SJCRH30 (cell line): ENCODE results near the gene C17orf75. TPM values are rescaled to one million over a fixed set of nuclear protein-coding genes. Genes with fewer than 3 reads are reported as not detected.
A peak's percentile ranks its signal among the peaks of the same experiment; 100 is the strongest.
"Not testable (repeated sequence)": the region's sequence is repeated elsewhere in the genome, so short reads cannot be mapped to it uniquely, and the experiment has no call there.

Experiments
- DNase-seq, 2 experiments: peaks; one replicate each; pipeline ENCODE4 v3.0.0-alpha.2; 2015 to 2020
- H3K27ac ChIP-seq: fragments of 250-450 bp; sonication (Bioruptor Pico); 2 replicates; pipeline ENCODE4 v1.5.1; 2020; ENCODE audit warnings: mild to moderate bottlenecking, moderate library complexity
- H3K27me3 ChIP-seq: fragments of 250-450 bp; sonication (Bioruptor Pico); 2 replicates; pipeline ENCODE4 v1.5.1; 2020; ENCODE audit warnings: mild to moderate bottlenecking, moderate library complexity
- H3K36me3 ChIP-seq: fragments of 250-450 bp; sonication (Bioruptor Pico); 2 replicates; pipeline ENCODE4 v1.5.1; 2020; ENCODE audit warnings: mild to moderate bottlenecking, moderate library complexity
- H3K4me1 ChIP-seq: fragments of 250-450 bp; sonication (Bioruptor Pico); 2 replicates; pipeline ENCODE4 v1.5.1; 2020; ENCODE audit warnings: mild to moderate bottlenecking, moderate library complexity
- H3K4me3 ChIP-seq: fragments of 250-450 bp; sonication (Bioruptor Pico); 2 replicates; pipeline ENCODE4 v1.5.1; 2020; ENCODE audit warnings: mild to moderate bottlenecking, moderate library complexity
- H3K9me3 ChIP-seq: fragments of 250-450 bp; sonication (Bioruptor Pico); replicated peaks from 2 replicates; pipeline ENCODE4 v1.5.1; 2020; ENCODE audit warnings: mild to moderate bottlenecking, moderate library complexity
- total RNA-seq: library from RNA; depleted of rRNA; stranded (reverse); fragments of >200 nt; shearing (Covaris generic); gene quantifications from 2 replicates; pipeline ENCODE4 v1.2.3, GENCODE V29; 2014

The C17orf75 gene
- total RNA-seq, 1 experiment from 2014 or later, result 39.8 TPM

- H3K36me3 ChIP-seq, result peaks cover 63% of the 10 kb centered on the region
- not testable (repeated sequence) for H3K27me3 ChIP-seq, H3K9me3 ChIP-seq, DNase-seq, H3K27ac ChIP-seq, H3K4me3 ChIP-seq
- H3K4me1 ChIP-seq, result peaks cover 11% of the 10 kb centered on the region
These were observed 10.8 kb upstream of the C17orf75 start for GRCh38 chr17:32352734-32353133.

DNA sequence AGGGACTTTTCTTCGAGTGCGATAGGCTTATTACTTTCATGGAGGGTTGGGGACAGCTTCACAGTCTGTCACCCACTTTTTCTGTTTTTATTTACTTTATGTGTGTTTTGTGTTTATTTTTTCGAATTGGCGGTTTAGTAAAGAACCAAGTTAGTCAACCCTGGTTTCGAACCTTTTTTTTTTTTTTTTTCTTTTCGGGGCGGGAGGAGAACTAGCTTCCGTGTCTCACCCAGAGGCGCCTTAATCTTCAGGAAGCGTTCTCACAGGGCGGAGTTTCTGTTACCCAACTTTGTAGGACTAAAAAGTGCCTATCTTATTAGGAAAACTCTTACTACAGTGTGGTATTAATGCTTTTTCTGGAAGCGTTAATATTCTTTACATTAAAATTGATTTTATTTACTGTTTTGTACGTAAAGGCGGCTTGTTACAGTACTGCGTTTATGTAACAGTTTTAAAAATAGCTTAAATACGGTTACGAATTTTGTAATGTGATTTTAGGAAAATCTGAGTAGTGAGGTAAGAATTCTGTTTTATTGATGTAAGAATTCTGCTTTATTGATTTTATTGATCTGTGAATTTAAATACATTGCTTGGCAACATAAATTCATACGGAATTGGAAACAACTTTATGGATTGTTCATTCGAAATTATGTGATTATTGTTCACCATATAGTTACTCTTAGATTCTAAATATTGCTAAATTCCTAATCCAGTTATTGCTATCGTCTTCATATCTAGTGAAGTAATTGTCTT is 8.9 kb upstream of the C17orf75 start:
- Histone ChIP-seq H3K4me1 (peaks cover 11% of the 10 kb centered on the region), H3K27ac (peak overlapping the region; percentile 95), H3K27me3 (no peaks in the 10 kb centered on the region), H3K9me3 (no peaks in the 10 kb centered on the region), H3K36me3 (peaks cover 48% of the 10 kb centered on the region), H3K4me3 (peak overlapping the region; percentile 89)
- DNase-seq, result peak; percentile 27 to 64

DNA sequence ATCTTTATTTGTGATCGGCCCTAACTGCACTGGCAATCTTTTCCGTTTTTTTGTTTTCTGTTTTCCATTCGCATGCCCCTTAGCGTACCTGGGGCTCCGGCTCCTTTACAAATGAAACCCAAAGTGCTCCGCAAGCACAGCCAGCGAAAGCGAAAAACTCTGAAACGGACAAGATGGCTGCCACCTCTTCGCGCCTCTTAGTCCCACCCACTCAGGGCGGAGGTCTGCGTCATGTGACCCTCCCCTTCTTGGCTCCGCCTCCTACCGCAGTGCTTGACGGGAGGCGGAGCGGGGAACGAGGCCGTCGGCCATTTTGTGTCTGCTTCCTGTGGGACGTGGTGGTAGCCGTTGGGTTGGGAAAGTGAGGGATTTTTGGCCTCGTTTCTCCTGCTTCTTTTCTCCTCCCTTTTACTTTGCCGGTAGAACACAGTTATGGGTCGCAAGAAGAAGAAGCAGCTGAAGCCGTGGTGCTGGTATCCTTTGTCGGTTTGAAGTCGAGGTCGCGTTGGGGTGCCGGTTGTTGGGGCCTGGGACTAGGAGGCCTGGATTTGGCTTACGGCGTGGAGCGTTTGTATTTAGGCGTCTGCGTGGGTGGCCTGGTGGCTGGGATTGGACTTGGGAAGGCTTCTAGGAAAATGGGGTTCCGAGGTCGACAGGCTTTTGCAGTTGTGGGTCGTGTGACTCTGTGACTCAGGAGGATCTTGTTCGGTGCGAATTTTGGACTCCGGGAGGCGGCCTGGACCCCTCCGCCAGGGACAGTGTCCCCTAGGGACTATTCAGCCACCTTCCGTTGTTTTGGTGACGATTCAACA is 8.1 kb upstream of the C17orf75 start, which contains the start of gene ZNF207:
Gene ZNF207 (plus strand): TSS at position 304 of the 812 bp plus-strand sequence. CDS start 129 bp downstream, at position 433.
- peaks cover 40% of the 10 kb centered on the region for H3K36me3 ChIP-seq
- no peaks in the 10 kb centered on the region for H3K27me3 ChIP-seq
- H3K9me3 ChIP-seq, result no peaks in the 10 kb centered on the region
- DNase-seq, result peak; percentile 98 to 99
- H3K4me1 ChIP-seq, result peaks cover 11% of the 10 kb centered on the region
- H3K27ac ChIP-seq, result peak within 1 kb of the TSS; percentile 95
- H3K4me3 ChIP-seq, result peak within 1 kb of the TSS; percentile 89

DNA sequence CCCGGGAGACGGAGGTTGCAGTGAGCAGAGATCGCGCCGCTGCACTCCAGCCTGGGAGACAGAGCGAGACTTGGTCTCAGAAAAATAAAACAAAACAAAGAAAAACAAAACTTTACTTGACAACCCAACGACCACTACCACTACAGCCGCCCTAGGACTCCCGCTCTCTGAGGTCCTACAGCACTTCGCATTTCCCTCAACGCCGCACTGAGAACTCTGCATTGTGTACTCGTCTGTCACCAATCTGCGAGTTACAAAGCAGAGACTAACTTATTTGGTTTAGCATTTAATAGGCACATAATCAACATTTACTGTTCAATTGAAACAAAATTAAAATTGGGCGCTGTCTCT is 7.5 kb upstream of the C17orf75 start:
- peaks cover 11% of the 10 kb centered on the region for H3K4me1 ChIP-seq
- no peaks in the 10 kb centered on the region for H3K9me3 ChIP-seq
- H3K27me3 ChIP-seq, result no peaks in the 10 kb centered on the region
- H3K27ac ChIP-seq, result peak overlapping the region; percentile 95
- DNase-seq, result peak in 1 of 2 experiments; percentile 21
- H3K4me3 ChIP-seq, result peak overlapping the region; percentile 89
- peaks cover 34% of the 10 kb centered on the region for H3K36me3 ChIP-seq

DNA sequence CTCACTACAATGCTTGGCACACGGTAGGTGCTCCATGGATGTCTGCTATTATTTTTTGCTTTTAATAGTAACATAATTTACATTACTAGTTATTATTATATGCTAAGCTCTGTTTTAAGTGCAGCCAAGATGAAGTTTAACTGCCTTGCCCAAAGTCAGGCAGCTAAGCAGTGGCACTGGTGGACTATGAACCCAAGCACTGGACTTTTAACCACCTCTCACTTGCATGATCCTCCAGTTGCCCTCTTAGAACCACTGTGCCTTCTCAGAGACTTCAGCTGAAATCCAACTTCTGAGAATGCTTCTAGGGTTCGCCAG is 6.5 kb upstream of the C17orf75 start:
- no peak overlapping the region for H3K27ac ChIP-seq
- no peaks in the 10 kb centered on the region for H3K9me3 ChIP-seq
- H3K27me3 ChIP-seq, result no peaks in the 10 kb centered on the region
- H3K36me3 ChIP-seq, result peaks cover 26% of the 10 kb centered on the region
- DNase-seq, result no peak
- H3K4me3 ChIP-seq, result no peak overlapping the region
- H3K4me1 ChIP-seq, result peaks cover 11% of the 10 kb centered on the region

- no peak overlapping the region for H3K27ac ChIP-seq
These were observed 4.1 kb upstream of the C17orf75 start for GRCh38 chr17:32345951-32346600.

DNA sequence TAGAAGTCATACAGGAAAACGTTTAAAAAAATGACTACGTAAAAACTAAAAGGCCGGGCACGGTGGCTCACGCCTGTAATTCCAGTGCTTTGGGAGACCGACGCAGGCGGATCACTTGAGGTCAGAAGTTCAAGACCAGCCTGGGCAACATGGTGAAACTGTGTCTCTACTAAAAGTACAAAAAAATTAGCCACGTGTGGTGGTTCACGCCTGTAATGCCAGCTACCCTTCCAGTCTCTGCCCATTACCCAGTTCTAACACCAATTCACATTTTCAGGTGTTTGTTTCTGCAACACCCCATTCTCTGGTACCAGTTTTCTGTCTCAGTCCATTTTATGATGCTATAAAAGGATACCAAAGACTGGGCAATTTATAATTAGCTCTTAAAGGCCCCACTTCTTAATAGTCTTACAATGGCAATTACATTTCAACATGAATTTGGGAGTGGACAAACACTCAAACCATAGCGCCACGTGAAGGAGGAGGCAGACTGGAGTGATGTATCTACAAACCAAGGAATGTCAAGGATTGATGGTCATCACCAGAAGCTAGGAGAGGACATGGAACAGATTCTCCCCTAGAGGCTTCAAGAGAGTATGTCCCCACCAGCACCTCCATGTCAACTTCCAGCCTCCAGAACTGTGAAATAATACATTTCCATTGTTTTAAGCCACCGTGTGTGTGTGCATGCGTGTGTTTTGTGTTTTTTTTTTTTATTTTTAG is 791 bp upstream of the C17orf75 start:
- H3K4me3 ChIP-seq, result peak overlapping the region; percentile 64

More at GRCh38 chr17:32345951-32346600, 4.1 kb upstream of the C17orf75 start:
- Histone ChIP-seq H3K4me1 (peaks cover 5% of the 10 kb centered on the region; the same call in 1 of the 2 replicates), H3K9me3 (no peaks in the 10 kb centered on the region), H3K4me3 (no peak overlapping the region), H3K27me3 (no peaks in the 10 kb centered on the region), H3K36me3 (peaks cover 5% of the 10 kb centered on the region)
- DNase-seq, result no peak

DNA sequence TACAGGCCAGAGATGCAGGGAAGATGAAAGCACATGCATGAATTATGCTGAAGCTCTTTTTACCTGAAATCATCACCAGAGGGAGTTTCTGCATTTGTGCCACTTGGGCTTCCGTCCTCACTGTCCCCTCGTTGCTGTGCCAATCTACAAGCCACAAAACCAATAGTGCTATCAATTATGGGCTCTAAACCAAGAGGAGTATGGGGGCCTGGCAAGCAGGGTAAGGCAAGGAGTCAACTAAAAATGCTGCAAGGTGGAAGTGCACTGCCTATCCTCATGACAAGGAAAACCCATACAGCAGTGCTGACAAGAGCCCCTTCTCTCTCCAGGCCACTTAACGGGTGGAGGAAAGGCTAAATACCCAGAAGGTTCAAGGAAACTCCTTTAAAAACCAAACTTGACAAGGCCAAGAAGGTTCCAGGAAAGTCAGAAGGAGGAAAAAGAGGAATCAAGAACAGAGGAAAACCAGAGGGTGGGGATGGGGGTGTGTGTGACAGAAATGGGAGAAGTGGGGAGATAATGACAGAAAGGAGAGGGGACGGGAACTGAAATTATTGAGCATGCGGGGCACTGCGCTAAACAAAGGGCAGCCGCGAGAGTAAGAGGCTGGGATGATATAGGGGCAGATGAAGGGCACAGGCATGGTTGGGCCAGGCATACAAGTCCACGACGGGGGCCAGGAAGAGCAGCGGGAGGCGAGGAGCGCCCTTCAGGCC is 674 bp downstream of the C17orf75 start:
- no peaks in the 10 kb centered on the region for H3K9me3 ChIP-seq
- H3K27ac ChIP-seq, result peak overlapping the region; percentile 54
- peak overlapping the region; percentile 64 for H3K4me3 ChIP-seq
- H3K36me3 ChIP-seq, result peaks cover 14% of the 10 kb centered on the region
- H3K27me3 ChIP-seq, result no peaks in the 10 kb centered on the region
- no peak for DNase-seq
- 0 out of 2 replicates have a peak, but pooled peaks cover 8% of the 10 kb centered on the region for H3K4me1 ChIP-seq

More for the DNA sequence above, 791 bp upstream of the C17orf75 start:
- Histone ChIP-seq H3K4me1 (0 out of 2 replicates have a peak, but pooled peaks cover 8% of the 10 kb centered on the region), H3K36me3 (peaks cover 8% of the 10 kb centered on the region), H3K9me3 (no peaks in the 10 kb centered on the region), H3K27me3 (no peaks in the 10 kb centered on the region), H3K27ac (peak overlapping the region; percentile 54; the same call in 1 of the 2 replicates)
- DNase-seq, result no peak

DNA sequence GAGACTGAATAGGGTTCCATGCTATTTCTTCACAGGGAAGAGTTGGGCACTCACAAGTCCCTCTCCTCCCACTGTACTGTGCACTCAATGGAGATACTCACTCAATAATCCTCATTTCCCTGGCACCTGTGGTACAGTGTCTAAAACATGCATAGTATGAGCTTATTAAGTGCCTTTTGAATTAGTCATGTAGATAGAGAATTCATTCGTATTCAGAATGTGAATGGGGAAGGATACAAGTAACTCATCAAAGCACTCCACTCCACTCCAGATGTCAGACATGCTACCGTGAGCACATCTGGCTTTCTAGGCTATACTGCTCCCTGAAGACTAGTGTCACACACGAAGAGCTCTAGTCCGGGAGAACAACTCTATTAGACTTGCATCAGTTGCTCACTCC is 6.3 kb downstream of the C17orf75 start:
- H3K4me3 ChIP-seq, result no peak overlapping the region
- peaks cover 45% of the 10 kb centered on the region for H3K36me3 ChIP-seq
- 0 out of 2 replicates have a peak, but pooled peaks cover 4% of the 10 kb centered on the region for H3K4me1 ChIP-seq
- DNase-seq, result no peak
- no peaks in the 10 kb centered on the region for H3K9me3 ChIP-seq
- H3K27me3 ChIP-seq, result no peaks in the 10 kb centered on the region
- H3K27ac ChIP-seq, result no peak overlapping the region

GRCh38 chr17:32335046-32335445 is 6.9 kb downstream of the C17orf75 start:
- no peak overlapping the region for H3K27ac ChIP-seq
- no peak overlapping the region for H3K4me3 ChIP-seq
- no peaks in the 10 kb centered on the region for H3K9me3 ChIP-seq
- DNase-seq, result no peak
- H3K4me1 ChIP-seq, result 0 out of 2 replicates have a peak, but pooled peaks cover 4% of the 10 kb centered on the region
- no peaks in the 10 kb centered on the region for H3K27me3 ChIP-seq
- peaks cover 45% of the 10 kb centered on the region for H3K36me3 ChIP-seq

- H3K36me3 ChIP-seq, result peaks cover 37% of the 10 kb centered on the region
- DNase-seq, result no peak
- no peak overlapping the region for H3K4me3 ChIP-seq
- no peak overlapping the region for H3K27ac ChIP-seq
- no peaks in the 10 kb centered on the region for H3K27me3 ChIP-seq
- no peaks in the 10 kb centered on the region for H3K9me3 ChIP-seq
- 0 out of 2 replicates have a peak, but pooled peaks cover 4% of the 10 kb centered on the region for H3K4me1 ChIP-seq
These were observed 8.8 kb downstream of the C17orf75 start for GRCh38 chr17:32333187-32333586.

- no peak overlapping the region for H3K4me3 ChIP-seq
- H3K27ac ChIP-seq, result no peak overlapping the region
- no peaks in the 10 kb centered on the region for H3K27me3 ChIP-seq
- peaks cover 31% of the 10 kb centered on the region for H3K36me3 ChIP-seq
- DNase-seq, result no peak
- 0 out of 2 replicates have a peak, but pooled peaks cover 4% of the 10 kb centered on the region for H3K4me1 ChIP-seq
- no peaks in the 10 kb centered on the region for H3K9me3 ChIP-seq
These were observed 10.5 kb downstream of the C17orf75 start for GRCh38 chr17:32331243-32332040.

GRCh38 chr17:32330147-32330546 is 11.8 kb downstream of the C17orf75 start:
- DNase-seq, result no peak
- Histone ChIP-seq H3K27ac (no peak overlapping the region), H3K4me1 (no peaks in the 10 kb centered on the region), H3K36me3 (peaks cover 30% of the 10 kb centered on the region), H3K9me3 (no peaks in the 10 kb centered on the region), H3K4me3 (no peak overlapping the region), H3K27me3 (no peaks in the 10 kb centered on the region)
